IMR-90 (cell line): ENCODE measurements around the gene AKAP12.

ENCODE experiments used
- BHLHE40 ChIP-seq: fragments of 150-350 bp; IDR thresholded peaks from 2 replicates; pipeline ENCODE4 v1.6.1; 2016; ENCODE audit warnings: mild to moderate bottlenecking, low read depth, low read length
- CHD1 ChIP-seq: IDR thresholded peaks from 2 replicates; pipeline ENCODE4 v1.6.1; 2012; ENCODE audit warnings: low read depth, low read length, improper control_type of control experiment
- CTCF ChIP-seq: conservative IDR thresholded peaks from 2 replicates; pipeline ENCODE4 v1.5.1; 2012; ENCODE audit warnings: mild to moderate bottlenecking, low read depth, low read length, improper control_type of control experiment
- ELK1 ChIP-seq: fragments of 150-350 bp; IDR thresholded peaks from 2 replicates; pipeline ENCODE4 v1.6.1; 2016; ENCODE audit warnings: low read depth, mild to moderate bottlenecking, low read length, moderate library complexity, borderline replicate concordance
- MAFK ChIP-seq: IDR thresholded peaks from 2 replicates; pipeline ENCODE4 v1.6.1; 2012; ENCODE audit warnings: low read depth, low read length, improper control_type of control experiment
- POLR2A ChIP-seq: IDR thresholded peaks from 2 replicates; pipeline ENCODE4 v1.6.1; 2012; ENCODE audit warnings: mild to moderate bottlenecking, low read depth, low read length
- RCOR1 ChIP-seq: IDR thresholded peaks from 2 replicates; pipeline ENCODE4 v1.6.1; 2012; ENCODE audit warnings: mild to moderate bottlenecking, low read length, improper control_type of control experiment; ENCODE audit not compliant: insufficient replicate concordance
- RFX5 ChIP-seq: IDR thresholded peaks from 2 replicates; pipeline ENCODE4 v1.8.0; 2012; ENCODE audit warnings: low read depth, mild to moderate bottlenecking, low read length, moderate library complexity
- USF2 ChIP-seq: fragments of 150-350 bp; IDR thresholded peaks from 2 replicates; pipeline ENCODE4 v1.6.1; 2017; ENCODE audit warnings: mild to moderate bottlenecking, antibody characterized with exemption, low read length, low read depth

GRCh38 chr6:151215999-151216398 is 23.8 kb upstream of the AKAP12 start:
- TF ChIP-seq USF2: no peak
- no peak for TF ChIP-seq CTCF
- no peak for TF ChIP-seq MAFK
- no peak for TF ChIP-seq RFX5
- no peak for TF ChIP-seq CHD1
- TF ChIP-seq BHLHE40: no peak
- no peak for TF ChIP-seq POLR2A
- no peak for TF ChIP-seq RCOR1
- TF ChIP-seq ELK1: no peak
